Keratinocyte (primary cell): ENCODE results near the gene CDC42EP4.

Experiments
- CTCF ChIP-seq, 3 experiments: IDR thresholded peaks in 1 of 3; conservative IDR thresholded peaks in 1 of 3; optimal IDR thresholded peaks in 1 of 3; 2 replicates in 2 of 3; 3 replicates in 1 of 3; pipeline versions ENCODE3 to v1.5.1; 2011; ENCODE audit warnings: low read length in 3 of 3, mild to moderate bottlenecking in 3 of 3, moderate library complexity in 2 of 3, control low read depth in 1 of 3, inconsistent platforms in 1 of 3; ENCODE audit not compliant: insufficient read depth in 2 of 3; ENCODE audit errors: extremely low read depth in 1 of 3
- EZH2 ChIP-seq: IDR thresholded peaks from one replicate; pipeline ENCODE4 v1.6.1; 2012; ENCODE audit warnings: inconsistent platforms, mild to moderate bottlenecking, low read length, moderate library complexity

DNA sequence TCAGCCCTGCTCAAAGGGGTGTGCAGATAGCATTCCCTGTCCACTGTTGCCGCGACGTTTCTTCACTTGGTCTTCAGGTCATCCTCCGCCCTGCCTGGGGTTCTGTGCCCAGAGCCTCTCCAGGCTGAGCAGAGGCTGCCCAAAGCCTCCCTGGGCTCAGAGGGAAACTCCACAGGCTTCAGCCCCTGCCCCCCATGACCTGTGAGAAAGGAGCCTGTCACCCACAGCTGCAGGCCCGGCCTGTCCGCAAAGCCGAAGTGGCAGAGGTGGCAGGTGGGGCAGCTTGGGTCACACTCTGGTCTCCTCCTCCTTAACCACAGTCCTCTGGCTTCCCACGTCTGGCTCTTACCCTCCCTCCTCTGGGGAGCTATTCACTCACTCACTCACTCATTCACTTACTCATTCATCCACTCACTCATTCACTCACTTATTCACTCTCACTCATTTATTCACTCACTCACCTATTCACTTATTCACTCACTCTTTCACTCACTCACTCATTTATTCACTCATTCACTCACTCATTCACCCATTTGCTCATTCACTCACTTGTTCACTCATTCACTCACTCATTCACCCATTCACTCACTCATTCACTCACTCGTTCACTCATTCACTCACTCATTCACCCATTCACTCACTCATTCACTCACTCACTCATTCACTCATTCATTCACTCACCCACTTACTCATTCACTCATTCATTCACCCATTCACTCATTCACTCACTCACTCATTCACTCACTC lies 43.0 kb downstream of the CDC42EP4 start:
- TF ChIP-seq CTCF (optimal IDR thresholded peaks at IDR 0.05 in 1 of 3, IDR thresholded peaks at IDR 0.05 in 1 of 3, conservative IDR thresholded peaks at IDR 0.05 in 1 of 3; ENCODE audit: extremely low read depth in 1 of 3, insufficient read depth in 2 of 3, low read length in 3 of 3) (no peak), EZH2 (no peak)
